ENCODE measurements around the gene LY6G6F. TPM values are rescaled to one million over a fixed set of nuclear protein-coding genes. Genes with fewer than 3 reads are reported as not detected.

The LY6G6F gene
- total RNA-seq, 3 donors from 2014 or later = not detected

GRCh38 chr6:31711233-31711632 lies 4.6 kb downstream of the LY6G6F start:
- Histone ChIP-seq H3K27ac (no peak overlapping the region), H3K36me3 (no peaks in the 10 kb centered on the region), H3K9me3 (no peaks in the 10 kb centered on the region), H3K4me3 (no peak overlapping the region), H3K4me1 (no peaks in the 10 kb centered on the region), H3K27me3 (no peaks in the 10 kb centered on the region)
- TF ChIP-seq POLR2AphosphoS5 (IDR thresholded peaks at IDR 0.05) (no peak), CTCF (IDR thresholded peaks at IDR 0.05) (no peak), POLR2A (IDR thresholded peaks at IDR 0.05) (no peak)
- intact Hi-C loops (cut with DNase I; ENCODE audit: low total_unique reads) = no loop called here
- DNase-seq (ENCODE audit: low spot score in 2 of 2) = no peak

GRCh38 chr6:31712296-31712695 lies 5.6 kb downstream of the LY6G6F start:
- DNase-seq (ENCODE audit: low spot score in 2 of 2) = peak in 1 of 2 donors; percentile 37
- H3K4me1 ChIP-seq = no peaks in the 10 kb centered on the region
- H3K9me3 ChIP-seq = no peaks in the 10 kb centered on the region
- H3K36me3 ChIP-seq = no peaks in the 10 kb centered on the region
- TF ChIP-seq POLR2A (IDR thresholded peaks at IDR 0.05) = no peak
- TF ChIP-seq CTCF (IDR thresholded peaks at IDR 0.05) = peak in 2 of 3 donors; percentile 11 to 50
- TF ChIP-seq POLR2AphosphoS5 (IDR thresholded peaks at IDR 0.05) = no peak
- no peak overlapping the region for H3K27ac ChIP-seq
- H3K27me3 ChIP-seq = no peaks in the 10 kb centered on the region
- intact Hi-C loops (cut with DNase I; ENCODE audit: low total_unique reads) = no loop called here
- H3K4me3 ChIP-seq = no peak overlapping the region

GRCh38 chr6:31713465-31713864 lies 6.8 kb downstream of the LY6G6F start:
- H3K9me3 ChIP-seq = no peaks in the 10 kb centered on the region
- TF ChIP-seq POLR2AphosphoS5 (IDR thresholded peaks at IDR 0.05) = no peak
- TF ChIP-seq CTCF (IDR thresholded peaks at IDR 0.05) = no peak
- TF ChIP-seq POLR2A (IDR thresholded peaks at IDR 0.05) = no peak
- intact Hi-C loops (cut with DNase I; ENCODE audit: low total_unique reads) = no loop called here
- H3K4me3 ChIP-seq = no peak overlapping the region
- DNase-seq (ENCODE audit: low spot score in 2 of 2) = no peak
- peaks cover 3 to 6% of the 10 kb centered on the region in 2 donors for H3K4me1 ChIP-seq
- H3K27ac ChIP-seq = no peak overlapping the region
- H3K27me3 ChIP-seq = no peaks in the 10 kb centered on the region
- no peaks in the 10 kb centered on the region for H3K36me3 ChIP-seq

- H3K27ac ChIP-seq = no peak overlapping the region
Measured at GRCh38 chr6:31713991-31714684, 7.5 kb downstream of the LY6G6F start.

More at GRCh38 chr6:31713991-31714684, 7.5 kb downstream of the LY6G6F start:
- H3K27me3 ChIP-seq = no peaks in the 10 kb centered on the region
- intact Hi-C loops (cut with DNase I; ENCODE audit: low total_unique reads) = no loop called here
- H3K4me1 ChIP-seq = peaks cover 3 to 6% of the 10 kb centered on the region in 2 donors
- no peak overlapping the region for H3K4me3 ChIP-seq
- no peaks in the 10 kb centered on the region for H3K36me3 ChIP-seq
- TF ChIP-seq POLR2AphosphoS5 (IDR thresholded peaks at IDR 0.05) (no peak), CTCF (IDR thresholded peaks at IDR 0.05) (no peak), POLR2A (IDR thresholded peaks at IDR 0.05) (no peak)
- no peak for DNase-seq (ENCODE audit: low spot score in 2 of 2)
- no peaks in the 10 kb centered on the region for H3K9me3 ChIP-seq

All from breast epithelium (tissue), 4 donors.